Measurements from ENCODE around the gene AIP.

- TF ChIP-seq CTCF (IDR thresholded peaks at IDR 0.05) (no peak), EP300 (IDR thresholded peaks at IDR 0.05) (no peak)
These were observed 17.7 kb upstream of the AIP start for GRCh38 chr11:67465189-67465510.
